ENCODE measurements around the gene ASIC1.
A peak's percentile ranks its signal among the peaks of the same experiment; 100 is the strongest.

The ASIC1 gene

DNA sequence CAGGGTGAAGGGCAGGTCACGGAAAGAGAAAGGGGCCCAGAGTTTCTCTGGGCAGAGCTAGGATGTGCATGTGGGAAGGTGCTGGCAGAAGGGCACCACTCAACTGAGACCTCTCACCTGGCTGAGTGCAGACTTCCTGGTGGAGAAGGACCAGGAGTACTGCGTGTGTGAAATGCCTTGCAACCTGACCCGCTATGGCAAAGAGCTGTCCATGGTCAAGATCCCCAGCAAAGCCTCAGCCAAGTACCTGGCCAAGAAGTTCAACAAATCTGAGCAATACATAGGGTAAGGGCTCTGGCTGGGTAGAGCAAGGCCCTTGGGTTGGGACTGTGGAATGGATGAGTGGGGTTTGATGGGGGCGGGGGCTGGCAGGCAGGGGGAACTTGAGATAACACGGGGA lies 22.4 kb downstream of the ASIC1 start:
- intact Hi-C loops (cut with DNase I): no loop called here
- peak in 1 of 10 donors; percentile 39 for DNase-seq

- intact Hi-C loops (cut with DNase I): no loop called here
- DNase-seq: peak in 2 of 10 donors; percentile 64 to 74
Observed at GRCh38 chr12:50081096-50081808, 23.9 kb downstream of the ASIC1 start.

DNA sequence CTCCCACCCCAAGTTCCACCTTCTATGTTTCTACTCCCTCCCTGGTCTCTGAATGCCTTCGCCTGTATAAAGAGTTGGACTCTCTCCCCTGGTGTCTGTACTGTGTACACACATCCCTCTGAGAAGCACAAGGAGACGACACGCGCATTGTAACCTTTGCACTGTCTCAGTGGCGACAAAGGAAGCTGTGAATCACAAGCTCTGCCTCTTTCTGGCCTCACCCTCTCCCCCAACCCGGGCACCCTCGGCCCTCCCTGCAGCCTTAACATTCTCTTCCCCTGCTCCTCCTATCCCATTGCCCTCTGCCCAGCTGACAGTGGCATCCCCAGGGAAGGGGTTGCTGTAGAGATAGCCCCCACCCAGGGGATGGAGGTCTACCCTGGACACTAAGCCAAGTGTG lies 25.2 kb downstream of the ASIC1 start:
- intact Hi-C loops (cut with DNase I): no loop called here
- DNase-seq: peak in 2 of 10 donors; percentile 46 to 57

DNA sequence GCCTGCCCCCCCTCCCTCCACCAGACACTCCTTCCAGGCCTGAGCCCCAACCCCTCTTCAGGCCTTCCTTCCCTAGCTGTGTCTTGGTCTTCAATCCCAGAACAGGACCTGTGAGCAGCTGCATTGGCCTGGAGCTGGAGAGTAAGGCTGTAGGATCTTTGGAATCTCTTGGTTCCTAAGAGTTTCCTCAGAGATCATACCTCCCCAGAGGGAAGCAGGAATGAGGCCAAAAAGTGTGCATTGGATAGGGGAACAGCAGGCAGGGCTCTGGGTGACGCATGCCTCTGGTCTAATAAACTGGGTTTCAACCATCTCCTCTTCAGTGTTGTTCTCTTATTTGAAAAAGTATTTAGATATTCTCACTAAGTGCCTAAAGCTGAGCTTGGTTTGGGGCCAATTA lies 25.9 kb downstream of the ASIC1 start:
- DNase-seq: peak in 1 of 10 donors; percentile 24
- intact Hi-C loops (cut with DNase I): no loop called here

DNA sequence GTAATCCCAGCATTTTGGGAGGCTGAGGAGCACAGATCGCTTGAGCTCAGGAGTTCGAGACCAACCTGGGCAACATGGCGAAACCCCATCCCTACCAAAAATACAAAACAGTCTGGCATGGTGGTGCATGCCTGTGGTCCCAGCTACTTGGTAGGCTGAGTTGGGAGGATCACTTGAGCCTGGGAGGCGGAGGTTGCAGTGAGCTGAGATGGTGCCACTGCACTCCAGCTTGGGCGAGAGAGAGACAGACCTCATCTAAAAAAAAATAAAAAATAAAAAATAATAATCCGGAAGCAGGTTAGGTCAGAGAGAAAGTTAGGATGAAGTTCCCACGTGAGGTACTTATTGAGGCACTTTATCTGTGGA lies 27.0 kb downstream of the ASIC1 start:
- intact Hi-C loops (cut with DNase I): loop anchor here (2.0 kb wide), 1 partner anchor 28 kb away; the partner anchor contains the start of gene COX14
- peak in 2 of 10 donors; percentile 24 to 44 for DNase-seq

DNA sequence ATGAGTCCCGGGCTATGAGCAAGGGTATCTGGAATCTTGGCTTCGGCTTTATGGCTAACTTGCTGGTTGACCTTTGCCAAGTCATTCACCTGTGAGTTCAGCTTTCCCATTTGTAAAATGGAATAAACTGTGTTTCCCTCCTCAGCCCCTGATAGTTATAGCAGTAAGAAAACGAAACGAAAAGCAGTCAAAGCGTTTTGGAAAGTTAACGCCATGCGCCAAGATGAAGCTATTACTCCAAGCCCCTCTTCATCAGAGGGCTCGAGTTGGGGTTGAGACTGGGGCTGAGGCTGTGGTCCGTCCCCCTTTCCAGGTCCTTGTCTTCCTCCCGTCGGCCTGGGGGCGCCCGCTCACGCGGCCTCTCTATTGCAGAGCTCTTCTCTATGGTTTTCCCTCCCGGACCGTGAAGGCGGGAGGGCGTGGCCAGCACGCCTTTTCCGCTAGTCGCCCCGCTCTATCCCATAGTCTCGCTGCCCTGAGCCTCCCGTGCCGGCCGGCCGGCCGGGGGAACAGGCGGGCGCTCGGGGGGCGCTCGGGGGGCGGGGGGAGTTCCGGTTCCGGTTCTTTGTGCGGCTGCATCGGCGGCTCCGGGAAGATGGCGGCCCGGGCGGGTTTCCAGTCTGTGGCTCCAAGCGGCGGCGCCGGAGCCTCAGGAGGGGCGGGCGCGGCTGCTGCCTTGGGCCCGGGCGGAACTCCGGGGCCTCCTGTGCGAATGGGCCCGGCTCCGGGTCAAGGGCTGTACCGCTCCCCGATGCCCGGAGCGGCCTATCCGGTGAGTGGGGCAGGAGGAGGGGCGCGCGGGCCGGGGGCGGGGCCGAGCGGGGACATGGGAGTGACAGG lies 27.6 kb downstream of the ASIC1 start, which contains the start of gene SMARCD1:
Gene SMARCD1, plus strand, starts transcription at position 568 of the 840 bp plus-strand sequence. Its CDS starts 28 bp downstream, at position 596.
- intact Hi-C loops (cut with DNase I): loop anchor here (1.0 to 2.0 kb wide), 2 partner anchors 28 to 82 kb away; partner anchors contain the start of genes CERS5 and COX14
- DNase-seq: peak; percentile 85 to 99 (median 94)

- intact Hi-C loops (cut with DNase I): loop anchor here (1.0 to 2.0 kb wide), 2 partner anchors 27 to 82 kb away; partner anchors contain the start of genes CERS5 and COX14
Observed at GRCh38 chr12:50085615-50086072, 28.2 kb downstream of the ASIC1 start.

DNA sequence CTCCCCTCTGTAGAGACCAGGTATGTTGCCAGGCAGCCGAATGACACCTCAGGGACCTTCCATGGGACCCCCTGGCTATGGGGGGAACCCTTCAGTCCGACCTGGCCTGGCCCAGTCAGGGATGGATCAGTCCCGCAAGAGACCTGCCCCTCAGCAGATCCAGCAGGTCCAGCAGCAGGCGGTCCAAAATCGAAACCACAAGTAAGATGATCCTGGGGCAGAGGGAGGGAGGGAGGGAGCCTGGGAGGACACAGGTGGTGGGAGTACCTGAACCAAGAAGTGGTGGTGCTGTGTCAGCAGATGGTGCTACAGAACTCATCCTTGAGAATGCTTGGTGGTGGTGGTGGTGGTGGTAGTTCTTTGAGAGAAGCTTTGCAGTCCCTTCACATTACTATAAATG lies 28.8 kb downstream of the ASIC1 start:
- DNase-seq: peak in 2 of 10 donors; percentile 29 to 47
- intact Hi-C loops (cut with DNase I): no loop called here

More at GRCh38 chr12:50085615-50086072, 28.2 kb downstream of the ASIC1 start:
- DNase-seq: no peak

- intact Hi-C loops (cut with DNase I): no loop called here
- DNase-seq: peak in 2 of 10 donors; percentile 34 to 44
Observed at GRCh38 chr12:50087151-50087550, 29.8 kb downstream of the ASIC1 start.

- DNase-seq: no peak
- intact Hi-C loops (cut with DNase I): no loop called here
Observed at GRCh38 chr12:50087995-50088394, 30.6 kb downstream of the ASIC1 start.

DNA sequence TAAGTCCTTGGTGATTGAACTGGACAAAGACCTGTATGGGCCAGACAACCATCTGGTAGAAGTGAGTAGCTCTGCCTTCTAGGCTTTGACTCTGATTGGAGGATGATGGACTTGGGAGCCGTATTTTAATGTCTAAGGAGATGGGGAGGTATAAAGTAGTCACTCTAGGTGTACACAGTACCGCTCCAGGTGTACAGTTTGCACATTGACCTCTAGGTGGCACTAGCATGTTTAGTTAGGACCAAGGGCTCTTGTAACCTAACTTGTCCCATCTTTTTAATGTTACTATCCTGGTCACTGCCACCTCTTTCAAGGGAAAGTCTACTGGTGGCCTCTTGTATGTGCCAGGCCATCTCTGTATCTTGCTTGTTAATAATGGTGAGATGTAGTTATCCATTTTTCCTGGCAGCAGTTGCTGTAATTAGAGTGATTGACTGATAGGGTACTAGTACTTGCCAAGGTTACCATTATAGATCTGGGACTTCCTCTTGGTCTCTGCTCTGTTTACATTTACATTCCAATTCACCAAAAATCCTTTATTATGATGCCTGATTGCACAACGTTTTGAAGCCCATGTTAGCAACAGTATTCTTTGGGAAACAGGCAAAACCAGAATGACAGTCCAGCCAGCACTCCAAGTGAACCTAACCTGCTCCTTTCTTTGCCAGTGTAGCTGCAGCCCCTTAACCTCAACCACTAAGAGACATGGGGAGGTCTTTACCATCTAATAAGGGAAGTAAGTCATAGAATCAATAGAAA lies 31.4 kb downstream of the ASIC1 start:
- intact Hi-C loops (cut with DNase I): no loop called here
- peak in 5 of 10 donors; percentile 24 to 67 (median 44) for DNase-seq

GRCh38 chr12:50089730-50090129 lies 32.3 kb downstream of the ASIC1 start:
- intact Hi-C loops (cut with DNase I): no loop called here
- DNase-seq: peak in 2 of 10 donors; percentile 46 to 63

GRCh38 chr12:50090391-50090790 lies 33.0 kb downstream of the ASIC1 start:
- DNase-seq: peak in 1 of 10 donors; percentile 19
- intact Hi-C loops (cut with DNase I): no loop called here

GRCh38 chr12:50097952-50098351 lies 40.6 kb downstream of the ASIC1 start:
- intact Hi-C loops (cut with DNase I): no loop called here
- DNase-seq: peak in 3 of 10 donors; percentile 25 to 35 (median 33)

DNA sequence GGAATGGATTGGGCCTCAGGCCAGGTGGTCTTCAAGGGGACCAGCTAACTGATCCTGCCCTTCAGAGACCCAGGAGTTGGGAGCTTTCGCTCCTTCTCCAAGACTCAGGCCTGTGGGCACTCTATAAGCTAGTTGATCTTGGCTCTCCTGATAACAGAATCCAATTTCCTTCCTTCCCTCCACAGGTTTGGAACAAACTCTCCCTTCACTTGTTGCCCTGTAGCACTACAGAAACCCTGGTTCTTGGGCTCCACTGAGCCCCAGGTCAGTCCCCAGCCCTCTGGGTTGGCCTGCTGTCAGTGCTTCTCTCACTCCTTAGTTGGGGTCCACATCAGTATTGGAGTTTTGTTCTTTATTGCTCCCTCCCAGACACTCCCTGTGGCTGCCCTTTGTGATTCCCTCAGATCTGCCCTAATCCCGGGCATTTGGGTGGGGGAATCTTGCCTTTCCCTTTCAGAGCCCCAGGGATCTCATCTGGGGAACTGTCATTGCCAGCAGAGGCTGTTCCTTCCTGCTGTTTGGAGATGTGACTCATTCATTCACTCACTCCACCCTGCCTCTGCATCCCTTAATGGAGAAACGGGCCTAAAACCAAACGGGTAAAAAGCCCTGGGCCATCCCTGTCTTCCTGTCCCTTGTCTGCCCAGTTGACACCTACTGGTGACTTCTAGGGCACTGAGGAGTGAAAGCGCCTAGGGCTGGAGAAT lies 42.1 kb downstream of the ASIC1 start:
- no peak for DNase-seq
- intact Hi-C loops (cut with DNase I): no loop called here

DNA sequence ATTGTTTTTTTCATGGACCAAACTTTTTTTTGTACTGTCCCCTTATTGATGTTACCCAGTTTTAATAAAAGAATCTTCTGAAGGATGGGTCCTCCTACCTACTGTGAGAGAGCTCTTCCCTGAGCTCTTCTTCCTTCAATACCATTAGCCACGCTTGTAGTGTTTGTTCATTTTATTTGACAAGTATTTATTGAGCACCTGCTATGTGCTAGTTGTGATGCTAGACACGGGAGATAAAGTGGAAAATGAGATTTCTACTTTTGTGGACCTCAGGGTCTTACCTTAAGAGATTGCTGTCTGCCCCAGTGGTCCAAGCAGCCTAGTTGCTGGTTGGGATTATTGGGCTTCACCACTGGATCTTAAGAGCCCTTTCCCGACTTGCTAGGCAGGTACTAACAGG lies 43.2 kb downstream of the ASIC1 start:
- intact Hi-C loops (cut with DNase I): no loop called here

GRCh38 chr12:50101663-50102062 lies 44.3 kb downstream of the ASIC1 start:
- DNase-seq: no peak
- intact Hi-C loops (cut with DNase I): no loop called here

More for the DNA sequence above, 43.2 kb downstream of the ASIC1 start:
- no peak for DNase-seq

DNA sequence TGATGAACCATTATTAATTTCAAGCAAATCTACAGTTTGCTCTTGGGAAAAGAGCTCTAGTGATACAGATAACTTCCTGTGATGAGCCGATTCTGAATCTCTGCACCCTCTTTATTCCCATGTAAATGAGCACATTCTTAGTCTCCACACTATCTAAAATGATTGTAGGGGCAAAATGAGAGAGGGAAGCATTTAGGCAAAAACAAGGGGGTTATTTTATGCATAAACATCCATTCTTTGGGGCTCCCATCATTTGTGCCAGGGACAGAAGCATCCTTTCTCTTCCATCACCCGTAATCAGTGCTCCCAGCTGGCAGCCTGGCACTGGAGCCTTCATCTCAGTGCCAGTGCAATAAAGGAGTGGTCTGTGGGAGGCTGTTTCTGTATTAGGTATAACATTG lies 44.7 kb downstream of the ASIC1 start:
- intact Hi-C loops (cut with DNase I): no loop called here
- peak; percentile 44 to 94 (median 55) for DNase-seq

DNA sequence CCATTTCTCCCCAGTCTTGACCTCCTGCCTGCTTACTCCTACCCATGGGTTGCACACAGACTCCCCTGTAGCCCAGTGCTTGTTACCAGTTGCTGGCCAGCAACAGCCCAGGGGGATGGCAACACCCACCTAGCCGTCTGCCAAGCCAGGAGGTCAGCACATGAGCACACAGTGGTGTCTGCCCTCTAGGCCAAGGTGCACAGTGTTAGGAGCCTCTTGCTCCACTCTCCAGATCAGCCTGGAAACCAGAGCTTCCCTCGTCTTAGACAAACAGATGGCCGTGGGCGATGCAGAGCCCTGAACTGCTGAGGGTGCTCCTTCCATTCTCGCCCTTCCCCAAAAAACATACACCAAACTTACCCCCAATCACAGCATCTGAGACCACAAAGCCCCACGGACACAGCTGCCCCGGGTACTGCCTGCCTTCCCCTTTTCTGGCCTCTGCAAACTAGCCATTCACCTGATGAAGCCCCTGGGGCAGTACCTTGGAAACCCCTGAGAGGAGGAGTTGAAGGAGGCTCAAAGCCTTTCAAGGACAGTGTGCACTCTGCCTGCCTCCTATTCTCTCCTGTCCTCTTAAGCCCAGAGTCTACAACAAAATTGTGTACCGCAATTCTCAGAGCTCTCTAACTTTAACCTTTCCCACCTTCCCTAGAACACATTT lies 45.4 kb downstream of the ASIC1 start:
- DNase-seq: peak in 1 of 10 donors; percentile 74
- intact Hi-C loops (cut with DNase I): no loop called here
